Stimulated activated effector memory CD8-positive, alpha-beta T cell treated with anti-CD3 and anti-CD28 coated beads, Interleukin-12 subunit alpha, Interleukin-12 subunit beta, amount 100 ng/mL, for 72 hours (primary cell): Measurements from ENCODE around the gene AP1S1.
A peak's percentile ranks its signal among the peaks of the same experiment; 100 is the strongest.

Experiments used
- ATAC-seq: fragments of 150-1000 bp; cut with Tn5 transposase; 2 replicates; pipeline ENCODE4 v1.10.0; 2021
- DNase-seq, 2 donors: peaks; one replicate each; pipeline ENCODE4 v3.0.0; 2021 to 2022; ENCODE audit warnings: low spot score in 2 of 2
- H3K27ac Mint-ChIP-seq: one replicate; pipeline ENCODE4 v1.8.0; 2022; ENCODE audit warnings: mild to moderate bottlenecking, mixed read lengths
- H3K36me3 Mint-ChIP-seq: one replicate; pipeline ENCODE4 v1.8.0; 2022; ENCODE audit warnings: mild to moderate bottlenecking, mixed read lengths
- H3K4me1 Mint-ChIP-seq: one replicate; pipeline ENCODE4 v1.8.0; 2022; ENCODE audit warnings: mixed read lengths
- H3K4me3 Mint-ChIP-seq: one replicate; pipeline ENCODE4 v1.8.0; 2022; ENCODE audit warnings: mild to moderate bottlenecking, mixed read lengths
- H3K9me3 Mint-ChIP-seq: one replicate; pipeline ENCODE4 v1.8.0; 2022; ENCODE audit warnings: mixed read lengths

Gene AP1S1

GRCh38 chr7:101133621-101134398 lies 20.5 kb upstream of the AP1S1 start:
- no peak overlapping the region for H3K4me3 Mint-ChIP-seq
- ATAC-seq (no peak), DNase-seq (no peak)
- peaks cover 4% of the 10 kb centered on the region for H3K36me3 Mint-ChIP-seq
- H3K27ac Mint-ChIP-seq, result no peak overlapping the region
- H3K4me1 Mint-ChIP-seq, result peaks cover 37% of the 10 kb centered on the region
- no peaks in the 10 kb centered on the region for H3K9me3 Mint-ChIP-seq

- no peak overlapping the region for H3K27ac Mint-ChIP-seq
- H3K4me3 Mint-ChIP-seq, result no peak overlapping the region
- no peaks in the 10 kb centered on the region for H3K9me3 Mint-ChIP-seq
- peaks cover 37% of the 10 kb centered on the region for H3K4me1 Mint-ChIP-seq
- no peak for ATAC-seq
- H3K36me3 Mint-ChIP-seq, result peaks cover 4% of the 10 kb centered on the region
- DNase-seq, result no peak
Observed at GRCh38 chr7:101134399-101134980, 19.8 kb upstream of the AP1S1 start.

GRCh38 chr7:101137651-101138212 lies 16.5 kb upstream of the AP1S1 start:
- Mint-ChIP-seq H3K27ac (peak overlapping the region; percentile 76), H3K9me3 (no peaks in the 10 kb centered on the region), H3K36me3 (no peaks in the 10 kb centered on the region), H3K4me3 (peak overlapping the region; percentile 40), H3K4me1 (peaks cover 44% of the 10 kb centered on the region)
- ATAC-seq (no peak), DNase-seq (peak in 1 of 2 donors; percentile 51)

- H3K27ac Mint-ChIP-seq, result peak overlapping the region; percentile 76
- H3K9me3 Mint-ChIP-seq, result no peaks in the 10 kb centered on the region
- peak; percentile 34 to 82 for DNase-seq
- H3K36me3 Mint-ChIP-seq, result no peaks in the 10 kb centered on the region
- H3K4me3 Mint-ChIP-seq, result peak overlapping the region; percentile 40
- ATAC-seq, result peak; percentile 93
- H3K4me1 Mint-ChIP-seq, result peaks cover 46% of the 10 kb centered on the region
Observed at GRCh38 chr7:101138213-101138870, 15.9 kb upstream of the AP1S1 start.

GRCh38 chr7:101140339-101140699 lies 14.0 kb upstream of the AP1S1 start:
- H3K4me1 Mint-ChIP-seq, result peaks cover 44% of the 10 kb centered on the region
- no peak for DNase-seq
- no peak for ATAC-seq

GRCh38 chr7:101140746-101141382 lies 13.4 kb upstream of the AP1S1 start:
- peaks cover 44% of the 10 kb centered on the region for H3K4me1 Mint-ChIP-seq
- H3K27ac Mint-ChIP-seq, result no peak overlapping the region
- no peaks in the 10 kb centered on the region for H3K9me3 Mint-ChIP-seq
- ATAC-seq (no peak), DNase-seq (no peak)
- H3K36me3 Mint-ChIP-seq, result no peaks in the 10 kb centered on the region
- H3K4me3 Mint-ChIP-seq, result no peak overlapping the region

More at GRCh38 chr7:101140339-101140699, 14.0 kb upstream of the AP1S1 start:
- Mint-ChIP-seq H3K36me3 (no peaks in the 10 kb centered on the region), H3K9me3 (no peaks in the 10 kb centered on the region), H3K4me3 (no peak overlapping the region), H3K27ac (no peak overlapping the region)

- ATAC-seq (no peak), DNase-seq (no peak)
- Mint-ChIP-seq H3K27ac (no peak overlapping the region), H3K4me1 (peaks cover 24% of the 10 kb centered on the region), H3K4me3 (no peak overlapping the region), H3K36me3 (peaks cover 9% of the 10 kb centered on the region), H3K9me3 (no peaks in the 10 kb centered on the region)
Observed at GRCh38 chr7:101151908-101152651, 2.2 kb upstream of the AP1S1 start.

GRCh38 chr7:101154693-101155102 lies 422 bp downstream of the AP1S1 start:
- Mint-ChIP-seq H3K4me3 (peak overlapping the region; percentile 74), H3K4me1 (peaks cover 17% of the 10 kb centered on the region), H3K9me3 (no peaks in the 10 kb centered on the region), H3K27ac (peak overlapping the region; percentile 90), H3K36me3 (peaks cover 28% of the 10 kb centered on the region)
- ATAC-seq (peak; percentile 45), DNase-seq (no peak)

GRCh38 chr7:101155303-101155702 lies 1.0 kb downstream of the AP1S1 start:
- ATAC-seq, result no peak
- Mint-ChIP-seq H3K9me3 (no peaks in the 10 kb centered on the region), H3K27ac (peak overlapping the region; percentile 0), H3K4me1 (peaks cover 17% of the 10 kb centered on the region), H3K36me3 (peaks cover 34% of the 10 kb centered on the region), H3K4me3 (peak overlapping the region; percentile 74)
- no peak for DNase-seq

GRCh38 chr7:101156277-101156676 lies 2.0 kb downstream of the AP1S1 start:
- no peak overlapping the region for H3K4me3 Mint-ChIP-seq
- no peak for ATAC-seq

GRCh38 chr7:101156866-101157589 lies 2.8 kb downstream of the AP1S1 start:
- no peaks in the 10 kb centered on the region for H3K9me3 Mint-ChIP-seq
- H3K4me1 Mint-ChIP-seq, result peaks cover 17% of the 10 kb centered on the region
- DNase-seq (no peak), ATAC-seq (no peak)
- no peak overlapping the region for H3K27ac Mint-ChIP-seq
- H3K36me3 Mint-ChIP-seq, result peaks cover 41% of the 10 kb centered on the region
- no peak overlapping the region for H3K4me3 Mint-ChIP-seq

More at GRCh38 chr7:101156277-101156676, 2.0 kb downstream of the AP1S1 start:
- H3K9me3 Mint-ChIP-seq, result no peaks in the 10 kb centered on the region
- no peak for DNase-seq
- peaks cover 41% of the 10 kb centered on the region for H3K36me3 Mint-ChIP-seq
- H3K27ac Mint-ChIP-seq, result no peak overlapping the region
- H3K4me1 Mint-ChIP-seq, result peaks cover 17% of the 10 kb centered on the region

- ATAC-seq (no peak), DNase-seq (no peak)
- Mint-ChIP-seq H3K36me3 (peaks cover 45% of the 10 kb centered on the region), H3K27ac (no peak overlapping the region), H3K4me3 (no peak overlapping the region), H3K4me1 (peaks cover 13% of the 10 kb centered on the region), H3K9me3 (no peaks in the 10 kb centered on the region)
Observed at GRCh38 chr7:101159696-101160674, 5.7 kb downstream of the AP1S1 start.

- H3K9me3 Mint-ChIP-seq, result no peaks in the 10 kb centered on the region
- peaks cover 14% of the 10 kb centered on the region for H3K4me1 Mint-ChIP-seq
- no peak for ATAC-seq
- no peak for DNase-seq
- H3K36me3 Mint-ChIP-seq, result peaks cover 54% of the 10 kb centered on the region
- H3K4me3 Mint-ChIP-seq, result no peak overlapping the region
- no peak overlapping the region for H3K27ac Mint-ChIP-seq
Observed at GRCh38 chr7:101160910-101161309, 6.6 kb downstream of the AP1S1 start.
